ENCODE results near the gene ZNF839.
"Not testable (repeated sequence)": the region's sequence is repeated elsewhere in the genome, so short reads cannot be mapped to it uniquely, and the experiment has no call there.

ZNF839 gene

DNA sequence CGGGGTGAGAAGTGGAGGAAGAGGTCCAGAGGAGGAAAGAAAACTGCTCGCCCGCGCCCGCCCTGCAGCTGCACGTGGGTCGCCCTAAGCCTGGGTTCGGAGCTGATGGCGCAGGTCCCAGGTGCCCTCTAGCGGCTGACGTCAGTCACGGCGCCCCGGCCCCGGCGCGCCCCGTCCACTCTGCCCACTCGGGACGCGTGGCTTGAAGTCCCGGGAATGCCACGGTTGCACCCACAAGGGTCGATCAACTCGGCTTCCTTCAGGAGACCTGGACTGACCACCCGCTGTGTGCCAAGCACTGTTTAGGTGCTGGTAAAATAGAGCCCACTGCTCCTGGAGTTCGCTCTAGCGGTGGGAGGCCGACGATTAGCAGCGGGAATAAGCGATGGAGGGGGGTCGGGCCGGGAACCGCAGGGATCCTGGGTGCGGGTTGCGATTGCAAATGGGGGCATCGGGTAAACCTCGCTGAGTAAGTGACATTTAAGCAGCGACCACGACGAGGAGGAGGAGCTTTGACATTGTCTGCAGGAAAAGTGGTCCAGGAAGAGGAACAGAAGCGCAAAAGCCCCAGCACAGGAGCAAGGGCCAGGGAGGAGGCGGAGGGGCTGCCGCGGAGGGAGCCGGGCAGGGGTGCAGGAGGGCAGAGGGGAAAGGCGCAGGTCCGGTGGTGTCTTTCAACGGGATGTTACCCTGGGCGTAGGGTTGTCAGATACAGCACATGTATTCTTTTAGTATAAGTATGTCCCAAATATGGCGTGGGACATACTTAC is 5.1 kb upstream of the ZNF839 start:
- peak; percentile 94 for DNase-seq

DNA sequence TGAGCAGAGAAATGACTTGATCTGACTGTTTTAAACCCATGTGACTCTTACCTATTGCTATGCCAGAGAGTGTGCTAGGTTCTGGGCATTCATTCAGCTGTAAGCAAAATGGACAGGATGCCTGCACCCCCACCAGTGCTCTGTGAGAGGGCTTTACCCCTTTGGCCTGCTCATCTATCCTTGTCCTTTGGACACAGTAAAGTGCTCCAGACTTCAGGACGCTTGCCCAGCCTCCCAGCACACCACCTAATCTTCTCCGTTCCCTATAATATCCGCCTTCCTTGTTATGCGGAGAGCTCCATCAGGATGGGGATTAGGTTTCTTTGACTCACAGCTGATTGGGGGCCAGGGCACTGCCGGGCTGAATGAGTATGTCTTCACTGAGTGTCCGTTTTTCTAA is 4.4 kb upstream of the ZNF839 start:
- no peak for DNase-seq

DNA sequence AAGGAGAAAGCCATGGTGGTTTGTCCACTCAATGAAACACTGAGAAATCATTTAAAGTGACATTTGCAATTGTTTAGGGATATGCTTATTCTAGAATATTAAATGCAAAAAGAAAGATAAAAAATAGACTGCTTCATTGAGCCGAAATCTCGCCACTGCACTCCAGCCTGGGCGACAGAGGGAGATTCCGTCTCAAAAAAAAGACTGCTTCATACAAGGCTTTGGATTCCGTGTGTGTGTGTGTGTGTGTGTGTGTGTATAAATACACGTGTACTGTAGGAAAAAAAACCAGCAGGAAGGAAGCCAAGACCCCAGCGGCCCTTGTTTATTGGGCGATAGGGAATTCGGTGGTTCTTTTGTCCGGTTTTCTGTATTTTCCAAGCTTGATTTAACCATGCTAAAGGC is 3.2 kb upstream of the ZNF839 start:
- DNase-seq, result peak; percentile 70

DNA sequence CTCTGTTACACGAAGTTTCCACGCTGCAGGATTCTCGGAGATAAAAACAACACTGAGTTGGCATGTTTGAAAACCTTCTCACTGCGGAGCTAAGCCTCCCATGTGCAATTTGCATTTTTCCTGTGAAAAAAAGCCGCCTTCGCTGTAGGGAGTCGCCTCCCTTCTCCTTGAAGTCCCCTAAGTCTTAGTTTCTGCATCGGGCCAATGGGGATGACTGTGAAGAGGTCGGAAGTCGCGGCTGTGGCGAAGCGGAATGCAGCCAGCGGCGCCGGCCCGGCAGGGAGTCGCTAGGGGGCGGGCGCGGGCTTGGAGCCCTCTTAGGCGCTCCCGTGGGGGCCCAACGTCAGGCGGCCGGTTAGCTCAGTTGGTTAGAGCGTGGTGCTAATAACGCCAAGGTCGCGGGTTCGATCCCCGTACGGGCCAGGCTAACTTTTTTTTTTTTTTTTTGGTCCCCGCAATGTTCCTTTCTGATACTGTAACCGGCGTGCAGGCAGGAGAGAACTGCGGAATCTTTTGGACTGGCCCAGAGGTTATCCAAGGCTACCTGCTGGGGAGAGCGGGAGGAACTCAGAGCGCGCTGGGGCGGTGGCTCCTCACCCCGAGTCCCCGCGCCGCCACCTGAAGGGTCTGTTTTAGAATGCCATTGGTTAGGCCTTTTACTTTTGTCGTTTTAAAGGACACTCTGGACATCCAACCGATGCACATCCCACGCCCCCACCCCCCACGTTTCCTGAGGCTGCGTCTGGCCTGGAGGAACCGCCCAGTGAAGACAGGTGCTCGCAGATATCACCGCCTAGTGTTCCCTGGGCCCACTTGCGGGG is 2.6 kb upstream of the ZNF839 start:
- peak; percentile 97 for DNase-seq

DNA sequence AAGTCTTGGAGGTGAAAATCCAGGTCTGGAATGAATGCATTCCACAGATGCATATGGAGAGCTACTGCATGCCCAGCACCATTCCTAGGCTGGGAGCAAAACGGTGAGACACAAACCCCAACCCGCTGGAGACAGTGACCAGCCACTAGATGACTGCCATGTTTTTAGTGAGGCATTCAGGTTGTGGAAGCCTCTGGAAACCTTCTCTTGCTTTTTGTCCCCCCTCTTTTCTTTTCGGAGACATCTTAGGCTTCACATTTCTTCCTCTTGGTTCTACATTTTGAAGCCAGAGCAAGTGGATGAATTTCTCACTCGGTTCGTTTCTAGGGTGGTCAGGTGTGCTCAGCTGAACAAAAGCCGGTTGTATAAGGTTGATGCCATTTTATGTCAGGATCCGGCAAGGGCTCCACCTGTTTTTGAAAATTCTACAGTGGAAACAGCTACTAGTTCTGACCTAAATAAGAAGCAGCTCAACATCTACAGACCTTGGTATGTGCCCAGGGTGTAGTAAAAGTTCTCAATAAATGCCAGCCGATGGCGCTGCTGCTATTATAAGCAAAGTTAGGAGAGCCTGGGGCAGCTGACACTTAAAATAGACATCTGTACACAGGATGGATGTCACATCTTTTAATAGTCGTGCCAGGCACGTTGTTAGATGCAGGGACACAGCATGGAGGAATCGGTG is 1.8 kb upstream of the ZNF839 start:
- peak; percentile 81 for DNase-seq

DNA sequence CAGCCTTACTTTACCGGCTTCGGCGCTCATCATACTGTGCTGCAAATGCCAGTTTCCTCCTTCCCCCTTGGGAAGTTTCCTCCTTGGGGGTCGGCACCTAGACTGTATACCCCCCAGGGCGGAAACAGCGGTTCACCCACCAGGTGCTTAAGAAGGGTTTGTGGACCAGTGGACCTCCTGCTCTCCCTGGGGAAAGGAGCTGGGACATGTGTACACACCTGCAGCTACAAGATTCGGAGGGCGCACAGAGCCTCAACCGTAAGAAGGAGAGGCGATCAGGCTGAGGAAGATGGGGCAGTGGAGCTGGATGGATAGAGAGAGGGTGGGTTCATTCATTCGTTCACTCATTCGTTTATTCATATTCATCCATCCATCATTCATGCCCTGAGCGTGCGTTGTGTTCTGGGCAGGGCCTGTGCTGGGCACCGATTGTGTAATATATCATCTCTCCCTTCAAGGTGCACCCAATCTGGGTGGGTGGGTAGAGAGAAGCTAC is 717 bp upstream of the ZNF839 start:
- DNase-seq, result no peak

DNA sequence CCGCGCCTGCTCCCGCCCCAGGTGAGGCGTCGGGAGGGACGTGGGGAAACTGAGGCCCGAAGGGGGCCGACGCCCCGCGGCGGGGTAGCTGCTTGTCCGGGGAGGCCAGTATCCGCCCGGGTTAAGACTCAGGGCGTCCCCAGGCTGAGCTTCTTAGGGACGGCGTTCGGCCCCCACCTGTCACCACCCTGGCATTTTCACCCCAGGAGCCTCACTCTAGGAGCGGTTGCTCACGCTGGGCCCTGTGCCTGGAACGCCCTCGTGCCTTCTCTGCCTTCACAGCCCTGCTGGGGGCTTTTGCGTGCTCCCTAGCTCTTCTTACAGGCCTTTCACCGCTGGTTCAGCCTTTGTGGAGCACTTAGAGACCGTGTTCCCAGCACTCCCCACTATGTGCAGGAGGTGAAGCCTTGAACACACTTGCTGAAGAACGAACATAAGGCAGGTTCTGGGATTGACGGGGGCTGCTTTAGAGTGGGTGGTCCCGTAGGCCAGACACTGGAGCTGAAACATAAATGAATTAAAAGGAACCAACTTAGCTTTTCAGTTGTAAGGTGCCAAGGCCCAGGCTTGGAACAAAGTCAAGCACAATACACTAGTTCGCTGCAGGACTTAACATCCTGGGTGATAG is 601 bp downstream of the ZNF839 start:
- peak; percentile 68 for DNase-seq

DNA sequence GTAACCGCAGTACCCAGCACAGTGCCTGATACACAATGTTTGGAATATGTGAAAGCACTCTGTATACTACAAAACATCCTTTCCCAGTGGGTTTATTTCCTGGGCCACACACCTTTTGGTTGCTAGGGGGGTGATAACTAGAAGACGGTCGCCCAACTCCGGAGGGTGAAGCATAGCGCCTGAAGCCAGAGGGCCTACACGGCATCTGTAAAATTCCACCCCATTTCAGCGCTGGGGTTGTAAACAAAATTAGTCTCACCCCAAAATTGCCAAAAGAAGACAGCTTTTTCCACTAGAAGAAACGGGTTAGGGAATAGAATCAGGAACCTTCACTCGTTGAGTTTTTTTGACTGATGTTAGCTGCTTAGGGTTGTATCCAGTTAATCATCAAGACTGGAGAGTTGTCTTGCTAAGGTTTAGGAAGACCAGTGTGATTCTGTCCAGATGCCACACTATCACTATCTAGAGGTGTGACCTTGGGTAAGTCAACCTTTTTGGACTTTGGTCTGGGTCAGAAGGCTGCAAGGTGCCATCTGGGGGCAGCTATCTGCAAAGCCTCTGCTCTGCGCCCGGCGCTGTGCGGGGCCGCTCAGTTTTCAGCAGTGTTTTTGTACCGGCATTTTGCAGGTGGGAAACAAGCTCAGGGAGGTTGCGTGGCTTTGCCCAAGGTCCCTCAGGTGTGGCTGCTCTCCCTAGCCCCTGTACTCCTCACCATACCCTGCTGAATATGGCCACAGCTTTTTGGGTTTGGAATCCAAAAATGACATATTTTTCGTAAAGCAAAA is 1.3 kb downstream of the ZNF839 start:
- no peak for DNase-seq

DNA sequence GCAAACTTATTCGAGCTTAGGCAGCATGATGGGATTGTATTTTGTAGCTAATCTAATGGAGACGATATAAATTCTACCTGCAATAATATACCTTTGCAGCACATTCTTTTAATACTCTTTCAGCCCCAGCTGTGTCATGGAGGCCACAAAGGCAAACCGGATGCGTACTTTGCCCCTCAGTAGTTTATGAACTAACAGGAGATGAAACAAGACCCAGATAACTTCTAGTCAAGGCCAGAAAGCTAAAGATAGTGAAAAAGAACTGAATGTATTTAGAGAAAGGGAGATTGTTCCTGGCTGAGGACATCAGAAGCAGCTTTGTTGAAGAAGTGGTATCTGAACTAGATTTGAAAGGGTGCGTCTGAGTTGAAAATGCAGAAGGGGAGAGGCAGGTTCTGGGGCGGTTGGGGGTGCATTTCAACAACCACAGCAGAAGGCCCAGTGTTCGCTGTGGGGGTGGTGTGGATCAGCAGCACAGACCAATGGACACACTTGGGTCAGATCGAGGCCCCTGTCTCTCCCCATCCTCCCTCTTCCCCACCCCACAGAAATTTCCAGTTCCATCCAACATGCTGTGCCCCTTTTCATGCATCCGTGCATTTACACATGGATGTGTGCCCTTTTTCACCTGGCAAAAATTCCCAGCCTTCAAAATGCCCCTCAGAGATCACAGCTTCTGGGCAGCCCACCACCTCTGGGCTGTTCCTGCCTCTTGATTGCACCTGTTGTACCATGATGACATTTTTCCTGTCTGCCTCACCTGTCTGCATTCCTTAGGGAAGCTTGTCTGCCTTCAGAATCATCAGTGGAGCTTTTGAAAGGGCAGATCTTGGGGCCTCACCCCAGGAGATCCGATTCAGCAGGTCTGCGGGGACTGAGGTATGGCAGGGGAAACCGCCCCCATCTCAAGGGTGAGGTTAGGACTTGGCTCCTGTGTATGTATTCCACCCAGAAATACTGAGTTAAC is 2.2 kb downstream of the ZNF839 start:
- no peak for DNase-seq

DNA sequence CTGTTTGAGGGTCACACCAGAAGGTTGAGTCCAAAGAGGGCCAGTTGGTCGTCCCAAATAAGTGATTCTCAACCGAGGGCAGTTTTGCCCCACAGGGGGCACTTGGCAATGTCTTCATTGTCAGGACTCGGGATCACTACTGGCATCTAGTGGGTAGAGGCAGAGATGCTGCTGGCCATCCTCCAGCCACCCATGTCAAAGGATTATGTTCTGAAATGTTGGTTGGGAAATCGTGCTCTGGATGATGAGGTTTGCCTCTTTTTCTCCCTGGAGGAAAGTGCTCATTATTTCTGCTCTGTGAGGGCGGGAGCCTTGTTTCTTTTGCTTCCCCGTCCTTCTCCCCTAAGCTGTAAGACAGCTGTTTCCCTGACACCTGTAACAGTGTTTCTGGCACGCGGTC is 3.6 kb downstream of the ZNF839 start:
- peak; percentile 90 for DNase-seq

DNA sequence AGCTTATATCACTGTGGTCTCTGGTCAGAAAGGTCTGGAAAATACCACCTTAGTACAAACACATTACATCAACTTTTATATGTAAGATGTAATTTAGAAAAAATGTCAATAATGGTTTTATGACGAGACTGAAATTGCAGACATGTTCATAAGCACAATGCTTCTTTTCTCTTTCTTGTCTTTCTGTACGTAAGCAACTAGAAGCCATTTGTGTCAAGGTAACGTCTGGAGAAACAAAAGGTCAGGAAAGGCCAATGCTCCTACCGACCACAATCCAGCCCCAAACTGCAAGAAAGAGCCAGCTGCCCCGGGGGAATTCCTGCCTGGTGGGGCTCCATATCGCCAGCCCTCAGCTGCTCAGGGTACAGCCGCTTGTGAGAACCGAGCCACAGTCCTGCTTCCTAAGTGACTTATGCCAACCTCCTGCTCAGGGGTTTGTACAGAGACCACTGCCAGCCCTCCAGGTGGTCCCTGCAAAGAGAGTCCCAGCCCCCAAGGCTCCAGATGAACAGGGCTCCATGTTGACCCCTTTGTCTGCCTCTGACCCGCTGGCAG is 6.3 kb downstream of the ZNF839 start:
- DNase-seq, result no peak

DNA sequence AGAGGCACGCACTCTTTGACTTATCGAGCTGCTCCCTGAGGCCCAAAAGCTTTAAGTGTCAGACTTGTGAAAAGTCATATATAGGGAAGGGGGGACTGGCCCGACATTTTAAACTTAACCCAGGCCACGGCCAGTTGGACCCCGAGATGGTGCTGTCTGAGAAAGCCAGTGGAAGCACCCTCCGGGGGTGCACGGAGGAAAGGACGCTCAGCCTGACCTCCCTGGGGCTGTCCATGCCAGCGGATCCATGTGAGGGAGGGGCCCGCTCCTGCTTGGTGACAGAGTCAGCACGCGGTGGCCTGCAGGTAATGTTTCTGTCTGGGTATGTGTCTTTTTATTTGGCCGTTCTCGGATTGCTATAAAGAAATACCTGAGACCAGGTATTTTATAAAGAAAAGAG is 7.0 kb downstream of the ZNF839 start:
- no peak for DNase-seq

DNA sequence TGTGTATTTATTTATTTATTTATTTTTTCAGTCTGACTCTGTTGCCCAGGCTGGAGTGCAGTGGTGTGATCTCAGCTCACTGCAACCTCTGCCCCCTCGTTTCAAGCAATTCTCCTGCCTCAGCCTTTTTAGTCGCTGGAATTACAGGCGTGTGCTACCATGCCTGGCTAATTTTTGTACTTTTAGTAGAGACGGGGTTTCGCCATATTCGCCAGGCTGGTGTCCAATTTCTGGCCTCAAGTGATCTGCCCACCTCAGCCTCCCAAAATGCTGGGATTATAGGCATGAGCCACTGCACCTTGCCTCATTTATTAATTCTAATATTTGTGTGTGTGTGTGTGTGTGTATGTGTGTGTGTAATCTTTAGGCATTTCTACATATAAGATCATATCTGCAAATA is 9.8 kb downstream of the ZNF839 start:
- not testable (repeated sequence) for DNase-seq

DNA sequence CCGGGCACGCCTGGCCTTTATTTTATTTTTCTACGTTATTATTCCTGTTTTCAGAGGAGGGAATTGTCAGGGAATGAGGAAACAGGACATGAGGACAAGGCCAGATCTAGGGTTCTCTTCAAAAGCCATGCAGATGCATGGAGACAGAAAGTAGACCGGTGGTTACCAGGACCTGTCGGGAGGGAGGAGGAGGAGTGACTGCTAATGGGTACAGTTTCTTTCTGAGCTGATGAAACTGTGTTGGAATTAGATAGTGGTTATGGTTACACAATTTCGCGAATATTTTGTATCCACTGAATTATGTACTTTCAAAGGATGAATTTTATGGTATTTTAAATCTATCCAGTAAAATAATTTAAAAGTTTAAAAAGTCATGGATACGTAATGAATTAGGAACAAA is 11.3 kb downstream of the ZNF839 start:
- no peak for DNase-seq

DNA sequence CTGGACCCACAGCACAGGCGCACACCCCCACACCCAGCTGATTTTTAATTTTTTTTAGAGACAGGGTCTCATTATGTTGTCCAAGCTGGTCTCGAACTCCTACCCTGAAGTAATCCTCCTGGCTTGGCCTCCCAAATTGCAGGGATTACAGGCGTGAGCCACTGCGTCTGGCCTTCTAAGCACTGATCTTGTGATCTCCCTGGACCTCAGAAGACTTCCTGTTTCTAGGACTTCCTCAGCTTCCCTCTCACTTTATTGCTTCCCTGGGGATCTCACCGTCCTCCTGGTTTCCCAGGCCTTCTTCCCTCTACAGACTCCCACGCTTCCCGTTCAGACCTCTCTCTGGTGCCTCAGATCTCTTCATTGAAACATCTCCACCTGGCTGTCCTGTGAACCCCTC is 13.8 kb downstream of the ZNF839 start:
- DNase-seq, result no peak

DNA sequence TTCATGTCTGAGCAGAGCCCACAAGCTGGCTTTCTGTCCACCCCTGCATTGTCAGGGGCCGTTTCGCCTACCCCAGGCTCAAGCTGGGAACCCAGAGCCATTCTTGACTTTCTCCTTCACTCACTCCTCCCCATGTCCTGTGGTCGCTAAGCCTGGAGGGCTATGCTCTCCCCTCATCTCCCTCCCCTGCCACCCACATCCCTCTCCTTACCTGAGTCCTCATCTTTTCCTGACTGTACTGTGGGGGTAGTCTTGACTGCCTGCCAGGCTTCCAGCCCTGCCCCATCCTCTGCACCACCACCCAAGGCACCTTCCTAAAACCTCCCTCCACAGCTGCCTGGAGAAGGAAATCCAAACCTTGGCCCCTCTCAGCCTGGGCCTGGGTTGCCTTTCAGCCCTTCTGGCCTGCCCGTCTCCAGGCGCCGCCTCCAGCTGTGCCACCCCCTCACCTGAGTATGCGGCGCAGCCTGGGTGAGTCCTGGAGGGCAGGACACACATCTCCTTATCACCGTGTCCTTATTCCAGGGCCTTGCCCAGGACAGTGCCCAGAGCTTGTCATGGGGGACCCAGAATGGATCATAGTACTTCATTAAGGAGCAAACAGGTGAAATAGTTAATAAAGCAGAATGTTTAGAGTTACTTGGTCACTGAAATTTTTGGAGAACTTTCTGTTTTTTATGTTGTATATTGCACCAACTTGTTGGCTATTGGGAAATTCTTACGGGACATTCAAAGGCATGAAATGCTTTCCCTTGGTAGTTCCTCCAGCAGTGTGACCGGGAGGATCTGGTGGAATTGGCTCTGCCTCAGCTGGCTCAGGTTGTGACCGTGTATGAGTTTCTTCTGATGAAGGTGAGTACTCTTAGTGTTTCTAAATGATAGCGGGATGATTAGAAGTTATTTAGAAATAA is 14.5 kb downstream of the ZNF839 start:
- no peak for DNase-seq

DNA sequence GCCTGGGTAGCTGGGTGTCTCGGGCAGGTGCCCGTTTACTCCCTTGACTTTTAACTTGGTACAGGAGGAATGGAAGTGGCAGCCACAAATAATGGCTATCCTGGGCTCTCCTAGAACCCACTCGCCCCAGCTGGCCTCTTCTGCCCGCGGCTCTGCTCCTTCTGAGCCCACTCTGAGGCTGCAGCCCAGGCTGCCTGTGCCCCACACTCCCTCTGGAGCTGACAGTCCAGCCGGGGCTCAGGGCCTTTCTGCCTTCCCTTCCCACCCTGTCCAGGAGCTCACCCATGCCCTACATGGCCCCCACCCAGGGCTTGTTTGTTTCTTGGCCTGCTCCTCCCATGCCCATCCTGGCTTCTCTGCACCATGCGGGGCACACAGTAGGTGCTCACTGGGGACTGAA is 15.6 kb downstream of the ZNF839 start:
- no peak for DNase-seq

DNA sequence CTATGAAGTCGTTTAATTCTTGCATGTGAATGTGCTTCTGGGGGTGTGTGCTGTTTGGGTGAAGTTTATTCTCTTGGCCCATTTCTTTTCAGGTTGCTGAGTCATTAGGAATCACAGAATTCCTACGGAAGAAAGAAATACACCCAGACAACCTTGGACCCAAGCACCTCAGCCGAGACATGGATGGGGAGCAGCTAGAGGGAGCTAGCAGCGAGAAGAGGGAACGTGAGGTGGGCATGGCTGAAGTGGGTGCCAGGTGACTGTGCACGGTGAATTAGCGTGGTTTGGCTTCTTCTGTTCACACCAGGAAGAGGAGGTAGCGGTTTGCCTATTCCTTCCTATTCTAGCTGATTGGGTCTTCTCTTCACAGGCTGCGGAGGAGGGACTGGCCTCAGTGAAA is 19.2 kb downstream of the ZNF839 start:
- no peak for DNase-seq

DNA sequence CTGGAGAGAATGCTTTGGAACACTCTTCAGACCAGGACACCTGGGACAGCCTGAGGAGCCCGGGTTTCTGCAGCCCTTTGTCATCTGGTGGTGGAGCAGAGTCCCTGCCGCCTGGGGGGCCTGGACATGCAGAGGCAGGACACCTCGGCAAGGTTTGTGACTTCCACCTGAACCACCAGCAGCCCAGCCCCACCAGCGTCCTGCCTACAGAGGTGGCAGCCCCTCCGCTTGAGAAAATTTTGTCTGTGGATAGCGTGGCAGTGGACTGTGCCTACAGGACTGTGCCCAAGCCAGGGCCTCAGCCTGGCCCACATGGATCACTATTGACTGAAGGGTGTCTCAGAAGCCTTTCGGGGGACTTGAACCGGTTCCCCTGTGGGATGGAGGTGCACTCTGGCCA is 22.0 kb downstream of the ZNF839 start:
- DNase-seq, result no peak

DNA sequence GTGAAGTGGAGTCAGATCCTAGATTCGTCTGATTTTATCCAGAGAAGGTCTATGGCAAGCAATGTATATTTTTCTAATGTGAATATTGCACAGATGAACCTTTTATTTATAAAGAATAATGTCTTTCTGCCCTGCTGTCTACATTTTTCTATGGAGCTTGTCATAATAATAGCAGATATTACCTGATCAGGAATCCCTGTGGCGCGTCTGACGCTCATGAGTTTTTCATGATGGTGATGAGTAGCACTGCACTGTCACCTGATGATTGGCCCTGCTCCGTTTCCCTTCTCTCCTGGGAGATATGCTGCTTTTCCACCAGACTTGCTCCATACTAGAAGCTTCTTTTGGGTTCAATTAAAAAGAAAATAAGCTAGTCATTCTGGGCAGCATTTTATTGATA is 22.7 kb downstream of the ZNF839 start:
- DNase-seq, result no peak
